ENCODE data around the gene TCOF1.

Gene TCOF1

DNA sequence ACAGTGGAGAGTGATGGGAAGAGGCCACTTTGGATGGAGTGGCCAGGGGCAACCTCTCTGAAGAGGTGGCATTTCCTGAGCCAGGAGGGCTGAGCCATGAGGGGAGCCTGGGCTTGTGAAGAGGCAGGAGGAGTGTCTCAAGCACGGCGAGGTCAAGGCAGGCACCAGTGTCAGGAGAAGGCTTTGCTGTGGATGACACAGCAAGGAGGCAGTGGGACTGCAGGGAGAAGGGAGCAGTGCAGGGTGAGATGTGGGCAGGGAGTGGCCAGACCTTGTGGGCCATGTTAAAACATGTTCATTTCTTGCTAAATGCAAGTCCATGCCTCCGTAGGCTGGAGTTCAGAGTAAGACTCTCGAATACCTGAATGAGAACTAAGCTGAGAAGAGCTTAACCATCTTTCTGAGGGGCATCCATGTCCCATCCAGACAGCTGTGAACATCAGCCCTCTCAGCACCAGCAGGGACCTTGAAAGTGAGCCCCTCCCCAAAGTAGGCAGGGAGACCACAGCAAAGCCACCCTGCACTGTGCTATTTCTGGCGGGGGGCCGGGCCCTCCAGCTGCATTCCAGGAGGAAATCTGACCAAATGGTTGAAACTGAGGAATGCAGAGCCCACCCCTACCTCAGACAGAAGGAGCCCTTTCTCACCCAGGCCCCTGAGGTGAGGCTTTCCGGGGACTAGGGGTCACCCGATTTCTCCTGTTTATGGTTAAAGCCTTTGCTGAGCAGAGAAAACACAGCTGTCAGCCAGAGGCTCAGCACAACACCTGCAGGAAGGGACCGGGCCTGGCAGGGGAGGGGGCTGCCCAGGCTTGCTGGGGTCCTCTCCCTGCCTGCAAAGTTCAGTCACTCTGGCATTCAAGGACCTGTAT is 38.6 kb upstream of the TCOF1 start:
- TF ChIP-seq, protein P1, sequence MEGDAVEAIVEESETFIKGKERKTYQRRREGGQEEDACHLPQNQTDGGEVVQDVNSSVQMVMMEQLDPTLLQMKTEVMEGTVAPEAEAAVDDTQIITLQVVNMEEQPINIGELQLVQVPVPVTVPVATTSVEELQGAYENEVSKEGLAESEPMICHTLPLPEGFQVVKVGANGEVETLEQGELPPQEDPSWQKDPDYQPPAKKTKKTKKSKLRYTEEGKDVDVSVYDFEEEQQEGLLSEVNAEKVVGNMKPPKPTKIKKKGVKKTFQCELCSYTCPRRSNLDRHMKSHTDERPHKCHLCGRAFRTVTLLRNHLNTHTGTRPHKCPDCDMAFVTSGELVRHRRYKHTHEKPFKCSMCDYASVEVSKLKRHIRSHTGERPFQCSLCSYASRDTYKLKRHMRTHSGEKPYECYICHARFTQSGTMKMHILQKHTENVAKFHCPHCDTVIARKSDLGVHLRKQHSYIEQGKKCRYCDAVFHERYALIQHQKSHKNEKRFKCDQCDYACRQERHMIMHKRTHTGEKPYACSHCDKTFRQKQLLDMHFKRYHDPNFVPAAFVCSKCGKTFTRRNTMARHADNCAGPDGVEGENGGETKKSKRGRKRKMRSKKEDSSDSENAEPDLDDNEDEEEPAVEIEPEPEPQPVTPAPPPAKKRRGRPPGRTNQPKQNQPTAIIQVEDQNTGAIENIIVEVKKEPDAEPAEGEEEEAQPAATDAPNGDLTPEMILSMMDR (IDR thresholded peaks at IDR 0.05; ENCODE audit: control extremely low read depth, extremely low read depth, low read depth, missing control alignments), result no peak
- DNase-seq (ENCODE audit: extremely low spot score), result no peak
- ChIA-PET CTCF (interaction anchor here (0.9 to 2.2 kb wide), 4 partner anchors 8 to 99 kb away, joined by 3 to 7 read pairs (median 4); no protein-coding TSS in a partner anchor), POLR2A (no interaction called here)

DNA sequence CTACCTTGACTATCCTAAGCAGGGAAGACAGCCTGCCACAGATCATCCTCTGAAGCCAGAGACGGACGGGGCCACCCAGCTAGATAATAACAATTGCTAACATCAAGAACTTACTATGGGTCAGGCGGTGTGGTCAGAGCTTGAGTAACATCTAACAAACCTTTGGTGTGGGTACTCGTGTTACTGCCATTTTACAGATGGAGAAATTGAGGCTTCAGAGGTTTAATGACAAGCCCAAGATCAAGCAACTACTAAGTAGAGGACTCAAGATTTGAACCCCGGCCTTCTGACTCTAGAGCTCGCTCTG is 38.1 kb upstream of the TCOF1 start:
- POLR2A ChIA-PET, result no interaction called here
- CTCF ChIA-PET, result interaction anchor here (1.1 to 2.2 kb wide), 3 partner anchors 9 to 100 kb away, joined by 3 to 7 read pairs (median 4); no protein-coding TSS in a partner anchor
- TF ChIP-seq, protein P1 (IDR thresholded peaks at IDR 0.05; ENCODE audit: control extremely low read depth, extremely low read depth, low read depth, missing control alignments), result no peak
- no peak for DNase-seq (ENCODE audit: extremely low spot score)

DNA sequence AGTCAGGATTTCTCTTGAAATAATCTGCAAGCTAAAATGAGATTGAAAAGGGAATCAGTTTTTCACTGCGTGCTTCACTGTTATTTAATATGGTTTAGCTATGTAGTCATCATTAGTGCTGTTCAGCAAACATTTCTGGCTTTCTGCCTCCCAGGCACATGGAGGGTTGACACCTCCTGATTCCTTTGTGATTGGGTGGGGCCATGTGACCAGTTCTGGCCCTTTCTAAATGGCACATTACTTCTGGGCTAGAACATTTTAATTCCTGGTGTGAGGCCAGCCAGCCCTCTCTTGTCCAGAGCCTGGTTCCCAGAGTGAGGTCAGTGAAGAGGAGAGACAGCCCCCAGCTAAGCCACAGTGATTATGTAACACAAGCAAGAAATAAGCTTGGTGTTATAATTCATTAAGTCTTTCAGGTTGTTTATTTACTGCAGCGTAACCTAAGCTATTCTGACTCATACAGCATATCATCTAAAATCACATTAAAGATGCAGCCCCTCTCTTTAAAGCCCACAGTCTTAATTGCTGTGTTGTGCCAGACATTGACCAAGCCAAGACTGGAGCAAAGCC is 37.4 kb upstream of the TCOF1 start:
- no peak for DNase-seq (ENCODE audit: extremely low spot score)
- TF ChIP-seq, protein P1 (IDR thresholded peaks at IDR 0.05; ENCODE audit: control extremely low read depth, extremely low read depth, low read depth, missing control alignments), result no peak
- CTCF ChIA-PET, result interaction anchor here (0.8 to 2.2 kb wide), 7 partner anchors 9 to 139 kb away, joined by 3 to 7 read pairs (median 4); no protein-coding TSS in a partner anchor
- POLR2A ChIA-PET, result no interaction called here

DNA sequence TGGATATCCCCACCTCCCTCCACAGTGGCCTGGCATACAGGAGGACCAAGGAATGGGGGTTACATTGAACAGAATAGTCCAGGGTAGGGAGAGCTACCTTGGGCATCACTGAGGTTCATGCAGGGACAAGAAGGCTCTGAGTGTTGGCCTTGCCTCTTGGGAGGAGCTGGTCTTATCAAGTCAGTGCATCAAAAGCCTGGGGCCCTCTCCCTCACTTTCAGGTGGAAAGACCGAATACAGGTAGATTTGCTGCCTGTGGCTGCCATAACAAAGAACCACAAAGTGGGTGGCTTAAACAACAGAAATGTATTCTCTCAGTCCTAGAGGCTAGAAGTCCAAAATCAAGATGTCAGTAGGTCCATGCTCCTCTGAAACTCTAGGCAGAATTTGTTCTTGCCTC is 36.3 kb upstream of the TCOF1 start:
- no peak for DNase-seq (ENCODE audit: extremely low spot score)
- ChIA-PET POLR2A (no interaction called here), CTCF (interaction anchor here (1.0 to 2.2 kb wide), 4 partner anchors 11 to 29 kb away, joined by 3 to 5 read pairs (median 4); no protein-coding TSS in a partner anchor)
- TF ChIP-seq, protein P1 (IDR thresholded peaks at IDR 0.05; ENCODE audit: control extremely low read depth, extremely low read depth, low read depth, missing control alignments), result no peak

DNA sequence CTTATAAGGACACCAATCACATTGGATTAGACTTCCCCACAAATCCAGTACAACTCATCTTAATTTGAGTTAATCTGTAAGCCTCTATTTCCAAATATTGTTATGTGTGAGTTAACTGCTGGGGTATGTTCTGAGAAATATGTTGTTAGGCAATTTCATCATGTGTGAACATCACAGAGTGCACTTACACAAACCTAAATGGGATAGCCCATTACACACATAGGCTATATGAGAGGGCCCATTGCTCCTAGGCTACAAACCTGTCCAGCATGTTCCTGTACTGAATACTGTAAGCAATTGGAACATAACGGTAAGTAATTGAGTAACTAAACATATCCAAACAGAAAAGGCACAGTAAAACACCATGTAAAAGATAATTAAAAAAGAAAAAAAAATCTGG is 35.7 kb upstream of the TCOF1 start:
- TF ChIP-seq, protein P1 (IDR thresholded peaks at IDR 0.05; ENCODE audit: control extremely low read depth, extremely low read depth, low read depth, missing control alignments), result no peak
- ChIA-PET CTCF (no interaction called here), POLR2A (no interaction called here)
- DNase-seq (ENCODE audit: extremely low spot score), result no peak

DNA sequence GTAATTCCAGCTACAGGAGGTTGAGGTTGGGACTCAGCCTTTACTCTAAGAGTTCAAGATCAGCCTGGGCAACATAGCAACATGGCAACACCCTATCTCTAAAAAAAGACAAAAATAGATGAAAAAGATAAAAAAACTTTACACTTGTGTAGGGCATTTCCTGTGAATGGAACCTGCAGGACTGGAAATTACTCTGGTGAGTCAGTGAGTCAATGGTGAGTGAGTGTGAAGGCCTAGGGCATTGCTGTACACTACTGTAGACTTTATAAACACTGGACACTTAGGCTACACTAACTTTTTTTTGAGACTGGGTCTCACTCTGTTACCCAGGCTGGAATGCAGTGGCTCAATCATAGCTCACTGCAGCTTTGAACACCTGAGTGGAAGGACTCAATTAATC is 35.3 kb upstream of the TCOF1 start:
- POLR2A ChIA-PET, result no interaction called here
- TF ChIP-seq, protein P1 (IDR thresholded peaks at IDR 0.05; ENCODE audit: control extremely low read depth, extremely low read depth, low read depth, missing control alignments), result no peak
- no peak for DNase-seq (ENCODE audit: extremely low spot score)
- CTCF ChIA-PET, result interaction anchor here (0.9 kb wide), 1 partner anchor 28 kb away, joined by 3 read pairs; no protein-coding TSS in a partner anchor

Data from GM10248 (cell line).